Measurements from ENCODE around the gene RASL10A.

- no peak for TF ChIP-seq CTCF (IDR thresholded peaks at IDR 0.05; ENCODE audit: poor library complexity)
- TF ChIP-seq EZH2 (IDR thresholded peaks at IDR 0.05; ENCODE audit: borderline replicate concordance): no peak
Observed at GRCh38 chr22:29337631-29338284, 22.3 kb upstream of the RASL10A start.

Measured in hepatocyte (in vitro differentiated cells).